GM19324 (cell line): ENCODE data around the gene ZBED1.
"Not testable (repeated sequence)": the region's sequence is repeated elsewhere in the genome, so short reads cannot be mapped to it uniquely, and the experiment has no call there.

Source experiments
- ATAC-seq: cut with Tn5 transposase; IDR thresholded peaks from one replicate; pipeline ENCODE4 v1.9.1; 2021; ENCODE audit warnings: mild to moderate bottlenecking, moderate library complexity; ENCODE audit not compliant: unreplicated experiment, low FRiP score

Gene ZBED1

DNA sequence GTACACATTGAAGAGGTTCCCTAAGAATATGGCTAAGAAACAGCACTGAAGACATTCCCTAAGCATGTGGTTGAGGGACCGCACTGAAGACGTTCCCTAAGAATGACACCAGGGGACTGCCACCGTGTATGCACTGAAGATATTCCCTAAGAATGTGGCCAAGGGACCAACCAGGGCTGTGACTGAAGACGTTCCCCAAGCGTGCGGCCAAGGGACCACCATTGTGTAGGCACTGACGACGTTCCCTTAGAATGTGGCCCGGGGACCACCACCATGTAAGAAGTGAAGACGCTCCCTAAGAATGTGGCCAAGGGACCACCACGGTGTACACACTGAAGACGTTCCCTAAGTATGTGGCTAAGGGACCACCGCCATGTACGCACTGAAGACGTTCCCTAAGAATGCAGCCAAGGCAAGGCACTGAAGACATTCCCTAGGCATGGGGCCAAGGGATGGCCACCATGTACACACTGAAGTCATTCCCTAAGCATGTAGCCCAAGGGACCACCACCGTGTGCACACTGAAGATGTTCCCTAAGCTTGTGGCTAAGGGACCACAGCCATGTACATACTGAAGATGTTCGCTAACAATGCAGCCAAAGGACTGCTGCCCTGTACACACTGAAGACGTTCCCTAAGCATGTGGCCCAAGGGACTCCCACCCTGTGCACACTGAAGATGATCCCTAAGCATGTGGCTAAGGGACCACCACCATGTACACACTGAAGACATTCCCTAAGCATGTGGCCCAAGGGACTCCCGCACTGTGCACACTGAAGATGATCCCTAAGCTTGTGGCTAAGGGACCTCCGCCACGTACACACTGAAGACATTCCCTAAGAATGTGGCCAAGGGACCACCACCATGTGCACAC is 22.0 kb downstream of the ZBED1 start:
- ATAC-seq, result no peak

DNA sequence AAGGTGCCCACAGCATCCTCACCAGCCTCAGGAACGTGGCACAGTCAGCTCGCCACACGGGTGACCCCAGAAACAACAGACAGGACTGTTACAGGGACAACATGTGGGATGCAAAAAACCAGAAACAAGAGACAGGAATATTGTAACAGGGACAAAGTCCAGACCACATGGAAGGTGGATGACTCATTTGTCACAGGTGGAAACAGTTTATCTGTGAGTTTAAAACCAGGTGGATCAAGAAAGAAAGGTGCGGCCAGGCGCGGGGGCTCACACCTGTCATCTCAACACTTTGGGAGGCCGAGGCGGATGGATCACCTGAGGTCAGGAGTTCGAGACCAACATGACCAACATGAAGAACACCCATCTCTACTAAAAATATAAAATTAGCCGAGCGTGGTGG is 23.5 kb downstream of the ZBED1 start:
- ATAC-seq, result not testable (repeated sequence)

DNA sequence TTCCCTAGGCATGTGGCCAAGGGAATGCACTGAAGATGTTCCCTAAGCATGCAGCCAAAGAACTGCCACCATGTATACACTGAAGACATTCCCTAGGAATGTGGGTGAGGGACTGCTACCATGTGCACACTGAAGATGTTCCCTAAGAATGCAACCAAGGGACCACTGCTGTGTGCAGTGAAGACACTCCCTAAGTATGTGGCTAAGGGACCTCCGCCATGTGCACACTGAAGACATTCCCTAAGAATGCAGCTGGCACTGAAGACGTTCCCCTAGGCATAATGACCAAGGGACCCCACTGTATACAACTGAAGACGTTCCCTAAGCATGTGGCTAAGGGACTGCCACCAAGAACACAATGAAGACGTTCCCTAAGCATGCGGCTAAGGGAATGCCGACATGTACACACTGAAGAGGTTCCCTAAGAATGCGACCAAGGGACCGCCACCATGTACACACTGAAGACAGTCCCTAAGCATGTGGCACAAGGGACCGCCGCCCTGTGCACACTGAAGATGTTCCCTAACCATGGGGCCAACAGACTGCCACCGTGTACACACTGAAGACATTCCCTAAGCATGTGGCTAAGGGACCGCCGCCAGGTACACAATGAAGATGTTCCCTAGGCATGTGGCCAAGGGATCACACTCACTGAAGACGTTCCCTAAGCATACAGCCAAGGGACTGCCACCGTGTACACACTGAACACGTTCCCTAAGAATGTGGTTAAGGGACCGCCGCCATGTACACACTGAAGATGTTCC is 25.6 kb downstream of the ZBED1 start:
- ATAC-seq, result no peak

DNA sequence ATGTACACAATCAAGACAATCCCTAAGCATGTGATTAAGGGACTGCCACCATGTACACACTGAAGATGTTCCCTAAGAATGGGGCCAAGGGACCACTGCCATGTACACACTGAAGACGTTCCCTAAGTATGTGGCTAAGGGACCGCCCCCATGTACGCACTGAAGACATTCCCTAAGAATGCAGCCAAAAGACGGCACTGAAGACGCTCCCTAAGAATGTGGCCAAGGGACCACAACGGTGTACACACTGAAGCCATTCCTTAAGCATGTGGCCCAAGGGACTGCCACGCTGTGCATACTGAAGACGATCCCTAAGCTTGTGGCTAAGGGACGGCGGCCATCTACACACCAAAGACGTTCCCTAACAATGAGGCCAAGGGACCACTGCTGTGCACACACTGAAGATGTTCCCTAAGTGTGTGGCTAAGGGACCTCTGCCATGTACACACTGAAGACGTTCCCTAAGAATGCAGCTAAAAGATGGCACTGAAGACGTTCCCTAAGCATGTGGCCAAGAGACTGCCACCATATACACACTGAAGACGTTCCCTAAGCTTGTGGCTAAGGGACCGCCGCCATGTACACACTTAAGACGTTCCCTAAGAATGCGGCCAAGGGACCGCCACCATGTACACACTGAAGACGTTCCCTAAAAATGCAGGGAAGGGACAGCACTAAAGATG is 26.4 kb downstream of the ZBED1 start:
- ATAC-seq, result no peak

DNA sequence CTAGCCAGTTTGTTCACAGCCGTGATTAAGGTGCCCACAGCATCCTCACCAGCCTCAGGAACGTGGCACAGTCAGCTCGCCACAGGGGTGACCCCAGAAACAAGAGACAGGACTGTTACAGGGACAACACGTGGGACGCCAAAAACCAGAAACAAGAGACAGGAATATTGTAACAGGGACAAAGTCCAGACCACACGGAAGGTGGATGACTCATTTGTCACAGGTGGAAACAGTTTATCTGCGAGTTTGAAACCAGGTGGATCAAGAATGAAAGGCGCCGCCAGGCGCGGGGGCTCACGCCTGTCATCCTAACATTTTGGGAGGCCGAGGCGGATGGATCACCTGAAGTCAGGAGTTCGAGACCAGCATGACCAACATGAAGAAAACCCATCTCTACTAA is 27.7 kb downstream of the ZBED1 start:
- not testable (repeated sequence) for ATAC-seq

DNA sequence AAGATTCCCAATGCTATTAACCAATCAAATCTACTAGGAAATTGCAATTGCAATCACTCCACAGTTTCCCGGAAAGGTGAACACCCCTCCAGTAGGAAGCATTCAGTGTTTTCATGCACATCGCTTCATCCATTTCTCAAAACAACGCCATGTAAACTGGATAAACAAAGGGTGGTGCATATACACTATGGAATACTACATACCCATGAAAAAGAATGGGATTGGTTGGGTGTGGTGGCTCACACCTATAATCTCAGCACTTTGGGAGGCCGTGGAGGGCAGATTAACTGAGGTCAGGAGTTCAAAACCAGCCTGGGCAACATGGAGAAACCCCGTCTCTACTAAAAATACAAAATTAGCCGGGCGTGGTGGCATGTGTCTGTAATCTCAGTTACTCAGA is 29.1 kb downstream of the ZBED1 start:
- ATAC-seq, result no peak

DNA sequence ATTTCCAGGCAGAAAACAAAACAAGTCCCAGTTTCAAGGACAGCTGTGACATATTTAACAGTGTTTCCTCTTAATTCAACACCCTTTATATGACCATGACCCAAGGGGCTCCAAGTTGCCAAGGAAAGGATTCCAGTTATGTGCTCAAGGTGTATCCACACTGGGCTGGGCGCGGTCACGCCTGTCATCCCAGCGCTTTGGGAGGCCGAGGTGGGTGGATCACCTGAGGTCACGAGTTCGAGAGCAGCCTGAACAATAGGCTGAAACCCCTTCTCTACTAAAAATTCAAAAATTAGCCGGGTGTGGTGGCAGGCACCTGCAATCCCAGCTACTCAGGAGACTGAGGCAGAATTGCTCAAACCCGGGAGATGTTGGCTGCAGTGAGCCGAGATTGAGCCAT is 29.6 kb downstream of the ZBED1 start:
- not testable (repeated sequence) for ATAC-seq

DNA sequence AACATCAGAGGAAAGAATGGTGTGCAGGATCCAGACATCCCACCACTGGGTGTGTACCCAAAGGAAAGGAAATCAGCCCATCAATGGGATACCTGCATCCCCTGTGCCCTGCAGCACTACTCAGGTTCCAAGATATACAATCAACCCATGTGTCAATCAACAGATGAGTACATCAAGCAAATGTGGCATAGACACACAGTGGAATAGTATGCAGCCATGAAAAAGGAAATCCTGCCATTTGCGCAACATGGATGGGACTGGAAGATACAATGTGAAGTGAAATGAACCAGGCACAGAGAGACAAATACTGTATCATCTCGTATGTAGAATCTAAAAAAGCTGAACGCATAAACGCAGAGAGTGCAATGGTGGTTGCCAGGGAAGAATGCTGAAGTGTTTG is 30.9 kb downstream of the ZBED1 start:
- not testable (repeated sequence) for ATAC-seq

DNA sequence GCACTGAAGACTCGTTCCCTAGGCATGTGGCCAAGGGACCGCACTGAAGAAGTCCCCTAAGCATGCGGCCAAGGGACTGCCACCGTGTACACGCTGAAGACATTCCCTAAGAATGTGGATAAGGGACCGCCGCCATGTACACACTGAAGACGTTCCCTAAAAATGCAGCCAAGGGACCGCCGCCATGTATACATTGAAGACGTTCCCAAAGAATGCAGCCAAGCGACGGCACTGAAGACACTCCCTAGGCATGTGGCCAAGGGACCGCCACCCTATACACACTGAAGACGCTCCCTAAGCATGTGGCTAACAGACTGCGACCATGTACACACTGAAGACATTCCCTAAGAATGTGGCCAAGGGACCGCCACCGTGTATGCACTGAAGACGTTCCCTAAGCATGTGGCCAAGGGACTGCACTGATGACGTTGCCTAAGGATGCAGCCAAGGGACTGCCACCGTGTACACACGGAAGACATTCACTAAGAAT is 31.5 kb downstream of the ZBED1 start:
- ATAC-seq, result no peak

GRCh38 chrX:2468261-2469195 is 32.2 kb downstream of the ZBED1 start:
- ATAC-seq, result no peak

- ATAC-seq, result no peak
These were observed 33.7 kb downstream of the ZBED1 start for GRCh38 chrX:2466876-2467656.

- ATAC-seq, result no peak
These were observed 36.1 kb downstream of the ZBED1 start for GRCh38 chrX:2464677-2465166.

- no peak for ATAC-seq
These were observed 36.7 kb downstream of the ZBED1 start for GRCh38 chrX:2463973-2464676.

- ATAC-seq, result not testable (repeated sequence)
These were observed 37.3 kb downstream of the ZBED1 start for GRCh38 chrX:2463481-2463880.

DNA sequence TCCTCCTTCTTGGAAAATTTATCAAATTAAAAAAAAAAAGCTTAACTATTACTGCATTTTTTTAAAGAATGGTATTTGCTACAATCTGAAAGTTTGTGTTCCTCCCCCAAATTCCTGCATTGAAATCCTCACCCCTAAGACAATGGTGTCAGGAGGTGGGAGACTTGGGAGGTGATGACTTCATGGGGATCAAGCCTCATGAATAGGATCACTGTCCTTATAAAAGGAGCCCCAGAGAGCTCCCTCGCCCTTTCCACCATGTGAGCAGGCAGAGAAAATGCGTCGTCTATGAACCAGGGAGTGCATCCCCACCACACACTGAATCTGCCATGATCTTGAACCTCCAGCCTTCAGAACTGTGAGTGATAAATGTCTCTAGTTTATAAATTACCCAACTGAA is 38.0 kb downstream of the ZBED1 start:
- ATAC-seq, result no peak

GRCh38 chrX:2462074-2462473 is 38.7 kb downstream of the ZBED1 start:
- ATAC-seq, result no peak

- no peak for ATAC-seq
These were observed 39.1 kb downstream of the ZBED1 start for GRCh38 chrX:2461711-2462016.
